GM18502 (cell line): Measurements from ENCODE around the gene BCL2L15.

Experiments used
- ATAC-seq: cut with Tn5 transposase; IDR thresholded peaks from one replicate; pipeline ENCODE4 v1.9.1; 2021; ENCODE audit warnings: mild to moderate bottlenecking; ENCODE audit not compliant: unreplicated experiment, poor library complexity

The BCL2L15 gene

DNA sequence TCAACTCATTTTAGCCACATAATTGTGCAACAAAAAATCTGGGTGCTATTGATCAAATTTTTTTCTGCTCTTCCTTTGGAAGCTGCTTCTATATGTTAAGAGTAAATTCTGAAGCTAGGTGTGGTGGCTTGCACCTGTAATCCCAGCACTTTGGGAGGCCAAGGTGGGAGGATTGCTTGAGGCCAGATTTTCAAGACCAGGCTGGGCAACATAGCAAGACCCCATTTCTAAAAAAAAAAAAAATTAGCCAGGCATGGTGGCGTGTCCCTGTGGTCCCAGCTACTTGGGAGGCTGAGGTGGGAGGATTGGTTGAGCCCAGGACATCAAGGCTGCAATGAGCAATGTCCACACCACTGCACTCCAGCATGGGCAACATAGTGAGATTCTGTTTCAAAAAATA is 50.8 kb downstream of the BCL2L15 start:
- ATAC-seq = no peak

GRCh38 chr1:113835686-113836290 is 51.6 kb downstream of the BCL2L15 start:
- ATAC-seq = no peak

GRCh38 chr1:113834716-113835115 is 52.7 kb downstream of the BCL2L15 start:
- no peak for ATAC-seq
